CD4-positive, alpha-beta T cell treated with Interferon alpha-2 for 1 hour (primary cell): ENCODE results near the gene PDE4C.
"Not testable (repeated sequence)": the region's sequence is repeated elsewhere in the genome, so short reads cannot be mapped to it uniquely, and the experiment has no call there.

Experiments
- DNase-seq, 2 donors: peaks; one replicate each; pipeline ENCODE4 v3.0.0-alpha.2; 2020 to 2022

Gene PDE4C

GRCh38 chr19:18221815-18222725, 4.2 kb downstream of the PDE4C start:
- no peak for DNase-seq

GRCh38 chr19:18220632-18221275, 5.5 kb downstream of the PDE4C start:
- DNase-seq, result no peak

GRCh38 chr19:18219911-18220631, 6.2 kb downstream of the PDE4C start:
- DNase-seq, result no peak

GRCh38 chr19:18218600-18218999, 7.6 kb downstream of the PDE4C start:
- no peak for DNase-seq

GRCh38 chr19:18218159-18218558, 8.1 kb downstream of the PDE4C start:
- no peak for DNase-seq

GRCh38 chr19:18216789-18217188, 9.4 kb downstream of the PDE4C start:
- DNase-seq, result no peak

GRCh38 chr19:18214779-18215433, 11.3 kb downstream of the PDE4C start:
- DNase-seq, result no peak

- no peak for DNase-seq
These were observed 14.6 kb downstream of the PDE4C start for GRCh38 chr19:18211683-18212082.

GRCh38 chr19:18209912-18210311, 16.3 kb downstream of the PDE4C start:
- not testable (repeated sequence) for DNase-seq

GRCh38 chr19:18208098-18208951, 17.9 kb downstream of the PDE4C start:
- DNase-seq, result peak; percentile 39 to 56

GRCh38 chr19:18206018-18206417, 20.2 kb downstream of the PDE4C start:
- no peak for DNase-seq

GRCh38 chr19:18205200-18205892, 20.9 kb downstream of the PDE4C start:
- DNase-seq, result peak; percentile 65 to 74

GRCh38 chr19:18204394-18205199, 21.6 kb downstream of the PDE4C start:
- DNase-seq, result peak; percentile 61 to 64

- peak; percentile 100 for DNase-seq
These were observed 22.3 kb downstream of the PDE4C start, which contains the start of gene RAB3A for GRCh38 chr19:18203863-18204393. RAB3A (minus strand) TSS chr19:18204042; CDS start chr19:18202740, 1,302 bp downstream.

GRCh38 chr19:18203408-18203862, 22.8 kb downstream of the PDE4C start:
- peak; percentile 47 to 67 for DNase-seq

- peak in 1 of 2 donors; percentile 39 for DNase-seq
These were observed 23.3 kb downstream of the PDE4C start for GRCh38 chr19:18202778-18203407.

- no peak for DNase-seq
These were observed 23.9 kb downstream of the PDE4C start for GRCh38 chr19:18202397-18202777.

GRCh38 chr19:18198374-18198773, 27.9 kb downstream of the PDE4C start:
- no peak for DNase-seq

GRCh38 chr19:18197941-18198340, 28.3 kb downstream of the PDE4C start:
- no peak for DNase-seq
